Stimulated activated effector memory CD8-positive, alpha-beta T cell treated with anti-CD3 and anti-CD28 coated beads, Interleukin-12 subunit alpha, Interleukin-12 subunit beta, amount 100 ng/mL, for 72 hours (primary cell): Measurements from ENCODE around the gene RFX3.

Experiments
- ATAC-seq: fragments of 150-1000 bp; cut with Tn5 transposase; 2 replicates; pipeline ENCODE4 v1.10.0; 2021
- DNase-seq, 2 donors: peaks; one replicate each; pipeline ENCODE4 v3.0.0; 2021 to 2022; ENCODE audit warnings: low spot score in 2 of 2
- H3K27ac Mint-ChIP-seq: one replicate; pipeline ENCODE4 v1.8.0; 2022; ENCODE audit warnings: mild to moderate bottlenecking, mixed read lengths
- H3K36me3 Mint-ChIP-seq: one replicate; pipeline ENCODE4 v1.8.0; 2022; ENCODE audit warnings: mild to moderate bottlenecking, mixed read lengths
- H3K4me1 Mint-ChIP-seq: one replicate; pipeline ENCODE4 v1.8.0; 2022; ENCODE audit warnings: mixed read lengths
- H3K4me3 Mint-ChIP-seq: one replicate; pipeline ENCODE4 v1.8.0; 2022; ENCODE audit warnings: mild to moderate bottlenecking, mixed read lengths
- H3K9me3 Mint-ChIP-seq: one replicate; pipeline ENCODE4 v1.8.0; 2022; ENCODE audit warnings: mixed read lengths

The RFX3 gene

DNA sequence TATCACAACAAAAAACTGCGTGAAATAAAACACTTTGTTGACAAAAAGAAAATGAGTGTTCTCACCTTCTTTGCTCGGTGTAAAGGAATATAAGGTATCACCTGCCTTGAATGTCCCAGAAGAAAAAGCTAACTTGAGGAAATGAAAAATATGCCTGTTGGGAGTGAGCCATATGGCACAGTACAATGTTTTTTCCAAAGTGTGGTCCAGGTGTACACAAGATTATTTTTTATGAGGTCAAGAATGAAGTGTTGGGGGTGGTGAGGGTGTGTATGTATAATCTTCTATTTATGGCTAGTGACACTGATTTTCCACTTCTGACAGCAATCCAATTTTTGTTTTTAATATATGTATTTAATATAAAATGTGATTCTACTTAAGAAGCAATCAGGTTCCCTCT, 134.4 kb downstream of the RFX3 start:
- Mint-ChIP-seq H3K36me3 (peaks cover 38% of the 10 kb centered on the region), H3K4me3 (no peak overlapping the region), H3K27ac (no peak overlapping the region), H3K4me1 (peaks cover 8% of the 10 kb centered on the region), H3K9me3 (no peaks in the 10 kb centered on the region)
- DNase-seq (no peak), ATAC-seq (no peak)

DNA sequence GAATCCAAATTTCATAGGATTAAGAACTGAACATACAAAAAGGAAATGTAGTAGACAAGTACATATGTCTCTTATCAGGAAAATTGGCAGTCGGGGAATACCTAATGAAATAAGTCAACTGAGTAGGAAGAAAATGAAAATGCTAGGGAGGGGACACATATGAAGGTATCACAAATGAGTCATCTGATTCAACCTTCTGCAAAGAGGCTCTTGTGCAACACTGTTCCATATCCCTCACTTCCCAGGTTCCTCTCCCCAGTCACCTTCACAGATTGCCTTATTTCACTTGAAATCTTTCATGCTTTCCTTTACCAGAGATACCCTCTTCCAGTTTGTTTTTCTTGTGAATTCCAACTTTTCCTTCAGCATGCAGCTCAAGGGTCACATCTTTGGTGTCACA, 139.0 kb downstream of the RFX3 start:
- H3K27ac Mint-ChIP-seq: no peak overlapping the region

DNA sequence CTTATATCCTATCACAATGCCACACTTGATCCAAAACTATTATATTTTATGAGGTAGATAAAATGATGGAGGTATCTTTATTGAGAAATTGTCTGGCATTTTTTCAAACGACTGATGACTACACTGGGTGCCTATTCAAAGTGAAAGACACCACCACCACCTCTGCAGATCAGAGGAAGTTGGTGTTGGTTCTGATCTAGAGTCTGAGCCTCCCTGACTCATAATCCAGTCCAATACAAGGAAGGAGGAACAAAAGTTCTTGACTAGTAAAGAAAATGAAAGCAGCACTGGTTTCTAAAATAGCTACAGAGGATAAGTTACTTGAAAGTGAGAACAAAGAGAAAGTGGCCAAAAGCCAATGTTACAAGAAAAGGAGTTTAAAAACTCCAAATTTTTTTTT, 139.9 kb downstream of the RFX3 start:
- ATAC-seq (peak; percentile 100), DNase-seq (peak in 1 of 2 donors; percentile 58)
- Mint-ChIP-seq H3K9me3 (no peaks in the 10 kb centered on the region), H3K4me3 (peak overlapping the region; percentile 16), H3K4me1 (peaks cover 22% of the 10 kb centered on the region), H3K27ac (no peak overlapping the region), H3K36me3 (peaks cover 11% of the 10 kb centered on the region)

More for the DNA sequence above, 139.0 kb downstream of the RFX3 start:
- ATAC-seq (no peak), DNase-seq (no peak)
- no peak overlapping the region for H3K4me3 Mint-ChIP-seq
- H3K36me3 Mint-ChIP-seq: peaks cover 15% of the 10 kb centered on the region
- peaks cover 22% of the 10 kb centered on the region for H3K4me1 Mint-ChIP-seq
- no peaks in the 10 kb centered on the region for H3K9me3 Mint-ChIP-seq

DNA sequence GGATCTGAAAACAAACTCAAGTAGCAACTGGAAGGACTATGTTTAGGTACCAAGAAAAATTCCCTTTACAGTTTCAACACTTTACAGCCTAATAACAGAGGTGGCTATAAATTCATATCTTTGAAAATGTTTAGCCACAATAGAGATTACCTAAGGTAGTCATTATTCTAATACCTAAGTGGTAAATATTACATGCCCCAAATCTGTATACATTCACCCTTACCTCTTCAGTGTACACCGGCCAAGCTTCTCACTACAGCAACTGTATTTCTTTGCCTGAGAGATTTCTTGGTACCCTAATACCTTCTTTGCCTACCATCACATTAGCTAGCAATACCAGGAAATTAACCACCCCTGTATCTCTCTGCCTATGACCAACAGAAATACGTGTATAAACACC, 154.0 kb downstream of the RFX3 start:
- H3K9me3 Mint-ChIP-seq: no peaks in the 10 kb centered on the region
- no peak overlapping the region for H3K4me3 Mint-ChIP-seq
- H3K27ac Mint-ChIP-seq: no peak overlapping the region
- DNase-seq: no peak
- peaks cover under 1% of the 10 kb centered on the region for H3K4me1 Mint-ChIP-seq
- no peaks in the 10 kb centered on the region for H3K36me3 Mint-ChIP-seq
- ATAC-seq: no peak

DNA sequence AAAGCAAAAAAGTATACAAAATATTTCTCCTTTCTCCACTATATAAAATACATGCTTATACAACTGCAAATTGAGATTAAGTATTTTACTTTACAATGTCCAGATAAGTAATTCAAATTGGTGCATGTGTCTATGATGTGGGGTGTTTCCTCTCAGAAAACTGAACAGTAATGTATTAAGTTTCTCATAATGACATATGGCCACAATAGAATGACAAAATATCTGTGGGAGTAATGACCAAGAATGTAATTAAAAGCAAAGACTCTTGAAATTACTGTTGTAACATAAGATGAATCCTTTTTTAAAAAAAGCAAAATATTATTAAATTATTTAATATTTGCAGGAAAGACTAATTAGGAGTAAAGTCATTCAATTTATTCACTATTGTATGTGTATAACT, 155.1 kb downstream of the RFX3 start:
- Mint-ChIP-seq H3K4me3 (no peak overlapping the region), H3K9me3 (no peaks in the 10 kb centered on the region), H3K36me3 (no peaks in the 10 kb centered on the region), H3K4me1 (peaks cover 7% of the 10 kb centered on the region), H3K27ac (no peak overlapping the region)
- no peak for ATAC-seq
- DNase-seq: no peak

DNA sequence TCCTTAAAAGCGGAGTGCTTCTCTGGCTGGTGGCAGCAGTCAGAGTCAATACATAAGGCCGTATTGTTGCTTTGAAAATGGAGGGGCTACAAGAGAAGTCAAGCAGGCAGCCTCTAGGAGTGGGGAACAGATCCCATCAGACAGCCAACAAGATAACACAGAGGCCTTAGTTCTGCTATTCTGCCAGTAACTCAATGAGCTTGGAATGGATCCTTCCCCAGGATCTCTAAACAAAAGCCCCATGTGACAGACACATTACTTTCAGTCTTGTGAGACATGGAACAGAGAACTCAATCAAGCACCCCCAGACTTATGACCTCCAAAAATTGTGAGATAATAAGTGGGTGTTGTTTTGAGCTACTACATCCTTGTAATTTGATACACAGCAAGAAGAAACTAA, 158.6 kb downstream of the RFX3 start:
- peaks cover 7% of the 10 kb centered on the region for H3K4me1 Mint-ChIP-seq
- no peaks in the 10 kb centered on the region for H3K36me3 Mint-ChIP-seq
- no peak overlapping the region for H3K4me3 Mint-ChIP-seq
- no peaks in the 10 kb centered on the region for H3K9me3 Mint-ChIP-seq
- no peak for DNase-seq
- no peak overlapping the region for H3K27ac Mint-ChIP-seq
- ATAC-seq: no peak

DNA sequence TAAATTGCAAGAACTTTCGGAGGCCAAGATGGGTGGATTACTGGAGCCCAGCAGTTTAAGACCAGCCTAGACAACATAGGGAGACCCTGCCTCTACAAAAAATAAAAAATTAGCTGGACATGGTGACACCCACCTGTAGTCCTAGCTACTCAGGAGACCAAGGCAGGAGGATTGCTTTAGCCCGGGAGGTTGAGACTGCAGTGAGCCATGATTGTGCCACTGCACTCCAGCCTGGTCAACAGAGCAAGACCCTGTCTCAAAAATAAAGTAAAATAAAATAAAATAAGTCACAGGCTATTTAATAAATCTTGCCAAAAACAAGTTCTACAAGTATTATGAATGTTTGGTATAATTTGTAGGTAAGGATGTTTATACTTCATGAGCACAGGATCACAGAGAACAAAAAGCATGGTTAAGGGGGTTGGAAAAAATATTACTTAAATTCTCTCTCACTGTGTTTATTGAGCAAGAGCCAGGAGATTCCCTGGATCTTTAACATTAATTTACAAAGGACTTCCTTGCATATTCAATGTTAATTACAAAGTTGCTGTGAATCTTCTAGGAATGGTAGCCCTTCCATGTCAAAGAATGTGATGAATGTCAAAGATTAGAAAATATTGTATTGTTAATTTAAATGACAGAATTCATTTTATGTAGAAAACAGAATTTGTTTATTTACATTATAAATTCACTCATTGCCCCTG, 164.0 kb downstream of the RFX3 start:
- Mint-ChIP-seq H3K4me1 (peaks cover 12% of the 10 kb centered on the region), H3K9me3 (peaks cover 3% of the 10 kb centered on the region), H3K4me3 (no peak overlapping the region), H3K27ac (no peak overlapping the region), H3K36me3 (no peaks in the 10 kb centered on the region)
- no peak for DNase-seq
- no peak for ATAC-seq

DNA sequence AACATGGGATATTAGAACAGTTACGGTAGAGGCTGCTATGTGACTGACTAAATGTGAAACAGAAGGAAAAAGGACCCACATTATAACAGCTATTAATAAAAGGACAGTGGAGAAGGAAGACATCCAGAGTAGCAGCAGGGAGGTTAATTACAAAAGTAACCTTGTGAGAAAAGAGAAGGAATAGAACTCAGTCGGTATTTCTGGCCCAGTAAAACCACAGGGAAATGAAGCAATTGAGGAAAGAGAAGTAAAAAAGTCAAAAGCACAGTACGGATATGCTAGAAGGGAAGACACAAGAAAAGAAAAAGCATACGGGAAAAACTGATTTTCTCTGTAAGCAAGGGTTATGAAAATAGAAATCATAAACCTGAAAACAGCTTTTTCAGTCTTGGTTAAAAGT, 164.7 kb downstream of the RFX3 start:
- H3K27ac Mint-ChIP-seq: no peak overlapping the region
- H3K36me3 Mint-ChIP-seq: no peaks in the 10 kb centered on the region
- peaks cover 3% of the 10 kb centered on the region for H3K9me3 Mint-ChIP-seq
- peaks cover 6% of the 10 kb centered on the region for H3K4me1 Mint-ChIP-seq
- H3K4me3 Mint-ChIP-seq: no peak overlapping the region
- DNase-seq (no peak), ATAC-seq (no peak)

DNA sequence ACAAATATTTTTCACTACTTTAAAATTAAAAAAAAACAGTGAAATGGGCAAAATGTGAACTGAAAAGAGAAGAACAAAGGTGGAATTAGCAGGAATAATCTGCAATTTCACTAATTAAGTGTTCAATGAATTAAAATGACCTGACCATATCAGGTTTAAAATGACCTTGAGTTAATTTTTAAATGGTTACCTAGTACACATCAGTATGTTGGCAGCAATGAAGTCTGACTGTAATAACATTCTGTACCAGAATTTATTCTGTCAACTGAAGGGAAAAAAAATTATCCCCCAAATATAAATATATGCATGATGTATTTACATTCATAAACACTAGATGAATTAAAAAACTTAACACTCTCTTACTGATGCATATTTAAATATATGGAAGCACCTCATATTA, 165.6 kb downstream of the RFX3 start:
- peaks cover 6% of the 10 kb centered on the region for H3K4me1 Mint-ChIP-seq
- peaks cover 3% of the 10 kb centered on the region for H3K9me3 Mint-ChIP-seq
- ATAC-seq (no peak), DNase-seq (no peak)
- no peak overlapping the region for H3K27ac Mint-ChIP-seq
- H3K4me3 Mint-ChIP-seq: no peak overlapping the region
- H3K36me3 Mint-ChIP-seq: no peaks in the 10 kb centered on the region

DNA sequence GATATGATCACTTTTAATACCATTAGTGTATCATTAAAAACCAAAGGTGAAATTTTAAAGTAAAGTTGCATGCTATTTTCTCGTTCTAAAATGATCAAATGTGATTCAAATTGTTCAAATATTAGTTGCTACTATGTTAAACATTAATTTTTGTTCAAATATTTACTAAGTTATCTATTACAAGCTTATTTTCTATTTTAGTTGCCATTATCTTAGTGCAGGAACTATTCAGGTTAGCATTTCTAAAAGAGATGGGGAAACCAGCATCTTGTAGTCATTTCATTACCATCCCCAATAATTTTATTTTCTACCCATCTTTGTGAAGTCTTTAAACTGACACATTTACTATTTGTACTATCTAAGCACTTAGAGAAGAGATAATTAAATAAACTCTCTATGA, 166.0 kb downstream of the RFX3 start:
- no peak for ATAC-seq
- no peak overlapping the region for H3K4me3 Mint-ChIP-seq

DNA sequence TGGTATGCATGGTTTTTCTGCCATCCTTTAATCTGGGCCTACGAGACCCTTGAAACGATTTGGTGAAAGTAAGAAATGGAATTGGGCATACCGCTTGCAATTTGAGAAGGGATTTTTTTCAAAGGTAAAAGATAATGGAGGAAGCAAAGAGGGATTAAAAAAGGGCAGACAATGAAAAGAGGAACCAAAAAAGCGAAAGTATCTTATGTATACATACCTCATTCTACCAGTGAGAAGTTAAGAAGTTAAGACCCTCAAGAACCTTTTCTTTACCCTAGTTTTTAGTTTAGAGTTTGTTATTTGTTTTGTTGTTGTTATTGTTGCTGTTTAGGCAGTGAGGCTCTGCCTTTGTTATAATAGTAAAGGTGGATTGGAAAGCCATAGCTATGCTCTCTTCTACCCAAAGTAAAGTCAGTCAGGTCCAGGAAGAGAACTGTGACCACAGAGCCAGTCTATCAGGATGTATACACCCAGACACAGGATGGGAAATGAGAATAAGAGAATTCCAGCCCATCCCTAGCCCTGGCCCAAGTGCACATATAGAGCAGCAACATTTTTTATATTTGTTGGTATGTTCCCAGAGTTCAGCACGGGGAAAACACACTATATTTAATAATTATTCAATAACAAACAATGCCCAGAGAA, 166.6 kb downstream of the RFX3 start:
- DNase-seq: no peak

More for the DNA sequence above, 166.0 kb downstream of the RFX3 start:
- no peak overlapping the region for H3K27ac Mint-ChIP-seq
- no peaks in the 10 kb centered on the region for H3K36me3 Mint-ChIP-seq
- no peak for DNase-seq
- H3K9me3 Mint-ChIP-seq: peaks cover 3% of the 10 kb centered on the region
- peaks cover 6% of the 10 kb centered on the region for H3K4me1 Mint-ChIP-seq

DNA sequence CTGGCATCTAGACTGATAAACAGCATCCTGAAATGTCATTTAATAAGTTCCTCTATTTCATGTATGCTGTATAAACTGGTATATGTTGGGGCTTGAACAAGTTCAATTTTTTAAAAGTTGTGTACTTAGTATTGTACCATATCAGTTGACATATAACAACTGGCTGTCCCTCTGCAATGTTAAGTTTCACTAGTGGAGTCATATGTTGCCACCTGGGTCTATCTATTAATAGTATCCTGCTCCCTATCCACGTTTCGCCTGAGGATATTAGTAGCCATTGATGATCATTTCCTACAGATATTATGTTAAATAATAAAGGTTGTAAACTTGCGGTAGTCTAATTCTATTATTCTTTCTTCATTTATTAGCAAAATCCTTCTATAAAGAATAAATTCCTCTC, 177.6 kb downstream of the RFX3 start:
- Mint-ChIP-seq H3K9me3 (no peaks in the 10 kb centered on the region), H3K36me3 (no peaks in the 10 kb centered on the region), H3K4me3 (no peak overlapping the region), H3K27ac (no peak overlapping the region), H3K4me1 (no peaks in the 10 kb centered on the region)
- ATAC-seq (no peak), DNase-seq (no peak)

More for the DNA sequence above, 166.6 kb downstream of the RFX3 start:
- peaks cover 4% of the 10 kb centered on the region for H3K9me3 Mint-ChIP-seq
- no peaks in the 10 kb centered on the region for H3K36me3 Mint-ChIP-seq
- H3K27ac Mint-ChIP-seq: no peak overlapping the region
- no peak overlapping the region for H3K4me3 Mint-ChIP-seq
- peaks cover 6% of the 10 kb centered on the region for H3K4me1 Mint-ChIP-seq
- no peak for ATAC-seq

DNA sequence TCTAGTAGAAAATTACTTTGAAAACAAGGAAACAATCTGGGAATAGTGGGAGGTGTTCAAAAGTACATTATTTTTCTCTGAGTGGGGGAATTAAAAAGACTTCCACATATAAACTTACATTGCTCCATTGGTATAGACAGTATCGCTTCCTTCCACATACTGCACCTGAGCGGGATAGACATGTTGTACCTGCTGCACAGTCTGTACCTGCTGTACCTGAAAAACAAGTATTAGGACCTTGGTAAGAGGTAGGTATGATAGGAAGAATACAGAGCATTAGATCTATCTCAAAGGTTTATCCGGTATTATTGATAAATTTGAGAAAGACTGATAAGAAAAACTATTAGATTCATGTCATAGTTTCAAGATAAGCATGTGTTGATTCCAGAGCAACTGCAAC, 179.3 kb downstream of the RFX3 start:
- no peak overlapping the region for H3K27ac Mint-ChIP-seq
- DNase-seq: no peak
- no peak overlapping the region for H3K4me3 Mint-ChIP-seq
- H3K9me3 Mint-ChIP-seq: no peaks in the 10 kb centered on the region
- H3K36me3 Mint-ChIP-seq: no peaks in the 10 kb centered on the region
- ATAC-seq: no peak
- H3K4me1 Mint-ChIP-seq: peaks cover 5% of the 10 kb centered on the region

DNA sequence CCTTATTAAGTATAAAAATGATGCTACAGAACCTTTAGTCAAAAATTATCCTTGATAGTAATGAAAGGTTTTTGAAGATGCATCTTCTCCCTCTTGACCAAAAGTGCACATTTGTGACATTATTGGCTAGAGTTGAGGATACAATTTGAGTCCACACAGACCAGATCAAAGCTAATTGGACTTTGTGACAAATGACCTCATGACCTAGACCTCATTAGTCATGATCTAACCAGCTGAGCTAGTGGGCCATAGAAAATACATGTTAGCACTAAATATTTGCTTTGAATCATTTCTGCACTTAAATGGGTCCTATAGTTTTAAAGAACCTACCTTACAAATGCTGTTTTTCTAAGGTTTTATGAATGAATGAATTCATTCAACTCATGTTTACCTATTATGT, 182.1 kb downstream of the RFX3 start:
- no peak for DNase-seq
- Mint-ChIP-seq H3K9me3 (no peaks in the 10 kb centered on the region), H3K4me1 (peaks cover 5% of the 10 kb centered on the region), H3K27ac (no peak overlapping the region), H3K4me3 (no peak overlapping the region), H3K36me3 (no peaks in the 10 kb centered on the region)
- no peak for ATAC-seq

DNA sequence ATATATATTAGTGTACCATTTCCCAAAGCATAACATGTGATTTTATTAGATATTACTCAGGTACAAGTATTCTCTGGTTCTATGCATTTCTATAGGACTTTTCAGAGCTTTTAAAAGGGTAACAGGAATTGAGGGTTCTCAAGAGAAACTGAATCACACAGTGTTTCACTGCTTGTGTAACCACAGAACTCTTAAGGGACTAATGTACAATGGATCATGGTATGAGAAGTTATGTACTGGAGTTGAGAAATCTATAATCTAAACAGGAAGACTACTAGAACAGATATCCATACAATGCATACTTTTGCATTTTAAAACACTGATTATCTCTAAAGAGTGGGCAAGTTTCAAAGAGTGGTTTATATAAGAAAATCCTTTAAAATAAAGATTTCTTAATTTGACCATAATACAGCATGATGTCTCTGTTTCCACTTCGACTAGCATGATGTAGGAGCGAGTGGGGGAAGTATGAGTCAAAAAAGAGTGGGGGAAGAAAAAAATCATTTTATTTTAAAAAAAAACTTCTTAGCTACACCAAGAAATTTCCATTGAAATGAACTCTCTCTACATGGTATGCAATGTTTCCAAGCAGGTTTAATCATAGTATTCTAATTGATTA, 183.5 kb downstream of the RFX3 start:
- Mint-ChIP-seq H3K27ac (no peak overlapping the region), H3K4me1 (peaks cover 11% of the 10 kb centered on the region), H3K4me3 (no peak overlapping the region), H3K36me3 (no peaks in the 10 kb centered on the region), H3K9me3 (no peaks in the 10 kb centered on the region)
- ATAC-seq (peak; percentile 83), DNase-seq (no peak)
